Breast epithelium (tissue), 3 donors: ENCODE measurements around the gene ZSWIM3.

Experiments
- CTCF ChIP-seq, 3 donors: fragments of 450-650 bp; IDR thresholded peaks; one replicate each; pipeline ENCODE4 v1.5.1; 2016 to 2017; ENCODE audit warnings: antibody characterized with exemption in 3 of 3, mild to moderate bottlenecking in 3 of 3, moderate library complexity in 3 of 3
- POLR2A ChIP-seq: fragments of 450-650 bp; IDR thresholded peaks from one replicate; pipeline ENCODE4 v1.6.1; 2016; ENCODE audit warnings: antibody characterized with exemption, mild to moderate bottlenecking, moderate library complexity

DNA sequence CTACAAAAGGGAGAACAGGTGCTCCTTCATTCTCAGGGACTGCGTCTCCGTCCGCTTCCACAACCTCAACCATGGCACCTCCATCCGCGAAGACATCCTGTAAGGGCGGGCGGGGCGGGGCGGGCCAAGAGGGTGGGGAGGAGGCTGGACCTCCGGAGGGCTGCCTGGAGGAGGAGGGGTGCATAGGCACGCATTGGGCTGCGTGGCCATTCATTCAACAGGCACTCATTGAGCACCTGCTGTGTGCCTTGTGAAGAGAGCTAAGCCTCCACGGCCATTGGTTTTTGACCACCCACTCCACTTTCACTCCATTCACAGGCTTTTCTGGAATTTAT, 435 bp downstream of the ZSWIM3 start:
- TF ChIP-seq POLR2A (no peak), CTCF (IDR thresholded peaks at IDR 0.05) (no peak)
